Measurements from ENCODE around the gene PRXL2B. TPM values are rescaled to one million over a fixed set of nuclear protein-coding genes. Genes with fewer than 3 reads are reported as not detected.

Gene PRXL2B
- total and polyA plus RNA-seq, 10 of the 15 experiments (the other 5 are each of a cell fraction or from before 2014, with no cell fraction given), result 0.44 to 5.6 (median 4.0) TPM

- H3K27me3 ChIP-seq (replicated peaks in 1 of 2; ENCODE audit: control insufficient read depth in 2 of 2, insufficient read depth in 2 of 2, low read length in 1 of 2), result no peaks in the 10 kb centered on the region
- ChIA-PET RAD21 (ENCODE audit: unreplicated experiment) (interaction anchor here (1.1 to 3.3 kb wide), 6 partner anchors 24 to 360 kb away, joined by 3 to 41 read pairs (median 12); partner anchors contain the start of genes FAAP20 and PANK4), SMC1A (ENCODE audit: uncharacterized antibody, unreplicated experiment) (interaction anchor here (0.6 to 4.7 kb wide), 3 partner anchors 23 to 108 kb away, joined by 3 to 39 read pairs (median 28); partner anchors contain the start of gene PRXL2B), POLR2A (interaction anchor here (2.8 to 5.5 kb wide), 3 partner anchors 9 to 30 kb away, joined by 23 to 61 read pairs (median 60); partner anchors contain the start of gene PRXL2B), CTCF (interaction anchor here (0.7 to 5.1 kb wide), 5 partner anchors 23 to 232 kb away, joined by 3 to 54 read pairs (median 10); partner anchors contain the start of genes PANK4, PEX10 and PRXL2B)
- FAIRE-seq (peak; percentile 27), DNase-seq (ENCODE audit: low read depth, low spot score) (no peak), ATAC-seq (peak; percentile 25)
- no TSS peak for BruUV-seq (replicated peaks)
- no peaks in the 10 kb centered on the region for H3K9me3 ChIP-seq (replicated peaks; ENCODE audit: control insufficient read depth, insufficient read depth, low read length)
- H3K79me2 ChIP-seq (ENCODE audit: control insufficient read depth, insufficient read depth, low read length), result peaks cover 38% of the 10 kb centered on the region
- 43% methylated on average over 19 of the region's 19 CpGs for WGBS (ENCODE audit: insufficient coverage, insufficient replicate concordance, low lambda C conversion rate, missing lambda C conversion rate)
- H3K4me2 ChIP-seq (ENCODE audit: control insufficient read depth, insufficient read depth), result peak overlapping the region; percentile 97
- peaks cover 0 to 2% of the 10 kb centered on the region in 2 experiments; a peak in 2 of 4 replicates for H3K36me3 ChIP-seq (ENCODE audit: control insufficient read depth in 2 of 2, insufficient read depth in 2 of 2, low read length in 1 of 2)
- peak overlapping the region; percentile 39; the same call in 1 of the 2 replicates for H3K9ac ChIP-seq (ENCODE audit: control insufficient read depth, insufficient read depth, low read length)
- H2AFZ ChIP-seq (ENCODE audit: control insufficient read depth, low read depth, low read length), result peak overlapping the region; percentile 44; the same call in 1 of the 2 replicates
- H3K27ac ChIP-seq (ENCODE audit: control insufficient read depth, insufficient read depth), result peak overlapping the region; percentile 99
- H3K4me1 ChIP-seq (ENCODE audit: control insufficient read depth, insufficient read depth, low read length), result peaks cover 31% of the 10 kb centered on the region
- in situ Hi-C loops (cut with MboI), result no loop called here
- peak overlapping the region; percentile 87 for H3K4me3 ChIP-seq
- intact Hi-C loops (cut with micrococcal nuclease; ENCODE audit: unreplicated experiment), result loop anchor here (5.0 kb wide), 1 partner anchor 867 kb away; no protein-coding TSS in a partner anchor
- no peaks in the 10 kb centered on the region for H4K20me1 ChIP-seq (ENCODE audit: control insufficient read depth, insufficient read depth)
- 0 out of 2 replicates have a peak, but pooled peaks have one; percentile 50 for TF ChIP-seq TARDBP (IDR thresholded peaks at IDR 0.05; ENCODE audit: borderline replicate concordance)
- peak; percentile 77 to 94 (median 80) for TF ChIP-seq CTCF (IDR thresholded peaks at IDR 0.05 in 2 of 3, conservative IDR thresholded peaks at IDR 0.05 in 1 of 3; ENCODE audit: control insufficient read depth in 2 of 3, extremely low read depth in 1 of 3, insufficient read depth in 1 of 3, low read depth in 3 of 3, low read length in 3 of 3)
- TF ChIP-seq CHD4 (IDR thresholded peaks at IDR 0.05), result no peak
- TF ChIP-seq GATAD2B (conservative IDR thresholded peaks at IDR 0.05; ENCODE audit: low read depth), result peak; percentile 75
- peak; percentile 96 for TF ChIP-seq MLLT1 (IDR thresholded peaks at IDR 0.05)
- TF ChIP-seq YY1 (IDR thresholded peaks at IDR 0.05; ENCODE audit: low read depth, low read length), result peak; percentile 47; the same call in 1 of the 2 replicates
- TF ChIP-seq PAX5 (IDR thresholded peaks at IDR 0.05; ENCODE audit: borderline replicate concordance, low read depth, low read length), result peak; percentile 13; the same call in 1 of the 2 replicates
- no peak; the same call in 1 of the 2 replicates for TF ChIP-seq ZNF687 (IDR thresholded peaks at IDR 0.05)
- TF ChIP-seq BACH1 (IDR thresholded peaks at IDR 0.05; ENCODE audit: borderline replicate concordance), result 0 out of 2 replicates have a peak, but pooled peaks have one; percentile 28
- no peak for TF ChIP-seq RCOR1 (conservative IDR thresholded peaks at IDR 0.05; ENCODE audit: low read depth, low read length)
- peak in 1 of 2 experiments; percentile 16; a peak in 2 of 4 replicates for TF ChIP-seq BHLHE40 (IDR thresholded peaks at IDR 0.05; ENCODE audit: borderline replicate concordance in 1 of 2, low read depth in 2 of 2, low read length in 1 of 2)
Measured at GRCh38 chr1:2554621-2555387, 31.8 kb upstream of the PRXL2B start.

Data from GM12878 (cell line).